GM21528 (cell line): ENCODE data around the gene CHST11.
"Not testable (repeated sequence)": the region's sequence is repeated elsewhere in the genome, so short reads cannot be mapped to it uniquely, and the experiment has no call there.

ENCODE experiments used
- ATAC-seq: cut with Tn5 transposase; IDR thresholded peaks from one replicate; pipeline ENCODE4 v1.9.1; 2021; ENCODE audit warnings: mild to moderate bottlenecking, moderate library complexity; ENCODE audit not compliant: unreplicated experiment, low FRiP score

CHST11 gene

GRCh38 chr12:104741497-104742367 is 285.0 kb downstream of the CHST11 start:
- ATAC-seq, result no peak

- no peak for ATAC-seq
Measured at GRCh38 chr12:104742551-104743201, 285.9 kb downstream of the CHST11 start.

GRCh38 chr12:104743202-104743580 is 286.4 kb downstream of the CHST11 start:
- no peak for ATAC-seq

GRCh38 chr12:104743753-104744548 is 287.2 kb downstream of the CHST11 start:
- not testable (repeated sequence) for ATAC-seq

GRCh38 chr12:104746467-104747088 is 289.8 kb downstream of the CHST11 start:
- no peak for ATAC-seq

GRCh38 chr12:104747330-104747729 is 290.6 kb downstream of the CHST11 start:
- ATAC-seq, result no peak

- no peak for ATAC-seq
Measured at GRCh38 chr12:104747955-104748354, 291.2 kb downstream of the CHST11 start.

- no peak for ATAC-seq
Measured at GRCh38 chr12:104748356-104748755, 291.6 kb downstream of the CHST11 start.

GRCh38 chr12:104748790-104749189 is 292.0 kb downstream of the CHST11 start:
- ATAC-seq, result no peak

- no peak for ATAC-seq
Measured at GRCh38 chr12:104749545-104749944, 292.8 kb downstream of the CHST11 start.

GRCh38 chr12:104750061-104750460 is 293.3 kb downstream of the CHST11 start:
- ATAC-seq, result peak; percentile 66

GRCh38 chr12:104751120-104751519 is 294.4 kb downstream of the CHST11 start:
- ATAC-seq, result peak; percentile 27

GRCh38 chr12:104751594-104751993 is 294.8 kb downstream of the CHST11 start:
- ATAC-seq, result peak; percentile 56

- no peak for ATAC-seq
Measured at GRCh38 chr12:104752016-104752415, 295.3 kb downstream of the CHST11 start.

- ATAC-seq, result no peak
Measured at GRCh38 chr12:104752881-104753280, 296.1 kb downstream of the CHST11 start.

GRCh38 chr12:104756901-104757300 is 300.2 kb downstream of the CHST11 start:
- no peak for ATAC-seq

GRCh38 chr12:104758771-104759170 is 302.0 kb downstream of the CHST11 start:
- no peak for ATAC-seq

- ATAC-seq, result no peak
Measured at GRCh38 chr12:104761091-104761490, 304.3 kb downstream of the CHST11 start.

GRCh38 chr12:104761611-104762010 is 304.9 kb downstream of the CHST11 start:
- ATAC-seq, result no peak

- ATAC-seq, result no peak
Measured at GRCh38 chr12:104763168-104763805, 306.5 kb downstream of the CHST11 start.
